ENCODE results near the gene HAPSTR1.
A peak's percentile ranks its signal among the peaks of the same experiment; 100 is the strongest.

- TF ChIP-seq CTCF (IDR thresholded peaks at IDR 0.05 in 8 of 11, conservative IDR thresholded peaks at IDR 0.05 in 3 of 11) (no peak), POLR2AphosphoS5 (IDR thresholded peaks at IDR 0.05) (peak in 1 of 3 donors; percentile 15)
These were observed 11.5 kb downstream of the HAPSTR1 start for GRCh38 chr16:9102943-9103342.

All from spleen (tissue), 7 donors.